ENCODE results near the gene ANKRD6.
A peak's percentile ranks its signal among the peaks of the same experiment; 100 is the strongest.

Gene ANKRD6

GRCh38 chr6:89412071-89413005 is 20.6 kb upstream of the ANKRD6 start, which contains the start of gene RRAGD:
Gene RRAGD, minus strand, starts transcription at chr6:89412273. Its CDS starts 280 bp downstream, at chr6:89411993.
- DNase-seq = peak in 50 of 51 donors; percentile 24 to 91 (median 72)

- peak in 5 of 51 donors; percentile 9 to 60 (median 14) for DNase-seq
Observed at GRCh38 chr6:89413006-89413400, 19.9 kb upstream of the ANKRD6 start.

- DNase-seq = no peak
Observed at GRCh38 chr6:89414215-89414614, 18.7 kb upstream of the ANKRD6 start.

GRCh38 chr6:89415185-89415584 is 17.8 kb upstream of the ANKRD6 start:
- no peak for DNase-seq

- DNase-seq = peak in 1 of 51 donors; percentile 40
Observed at GRCh38 chr6:89416796-89417195, 16.2 kb upstream of the ANKRD6 start.

- DNase-seq = no peak
Observed at GRCh38 chr6:89430201-89430962, 2.6 kb upstream of the ANKRD6 start.

- DNase-seq = peak in 17 of 51 donors; percentile 1 to 44 (median 19)
Observed at GRCh38 chr6:89433252-89434149, 549 bp downstream of the ANKRD6 start.

- no peak for DNase-seq
Observed at GRCh38 chr6:89434150-89434499, 1.2 kb downstream of the ANKRD6 start.

- DNase-seq = no peak
Observed at GRCh38 chr6:89434954-89435353, 2.0 kb downstream of the ANKRD6 start.

- no peak for DNase-seq
Observed at GRCh38 chr6:89436226-89436625, 3.3 kb downstream of the ANKRD6 start.

GRCh38 chr6:89438248-89438647 is 5.3 kb downstream of the ANKRD6 start:
- DNase-seq = no peak

- DNase-seq = no peak
Observed at GRCh38 chr6:89439014-89439413, 6.1 kb downstream of the ANKRD6 start.

GRCh38 chr6:89440200-89440599 is 7.2 kb downstream of the ANKRD6 start:
- DNase-seq = no peak

GRCh38 chr6:89443658-89444057 is 10.7 kb downstream of the ANKRD6 start:
- no peak for DNase-seq

GRCh38 chr6:89449193-89449592 is 16.2 kb downstream of the ANKRD6 start:
- no peak for DNase-seq

- DNase-seq = no peak
Observed at GRCh38 chr6:89452281-89452680, 19.3 kb downstream of the ANKRD6 start.

- no peak for DNase-seq
Observed at GRCh38 chr6:89454300-89454699, 21.3 kb downstream of the ANKRD6 start.

GRCh38 chr6:89458704-89459103 is 25.8 kb downstream of the ANKRD6 start:
- no peak for DNase-seq

GRCh38 chr6:89459501-89459900 is 26.5 kb downstream of the ANKRD6 start:
- DNase-seq = no peak

- DNase-seq = no peak
Observed at GRCh38 chr6:89460713-89461112, 27.8 kb downstream of the ANKRD6 start.

- no peak for DNase-seq
Observed at GRCh38 chr6:89462503-89462902, 29.6 kb downstream of the ANKRD6 start.

Measured in hypothalamus (tissue), 51 donors.